K562 (cell line): ENCODE results near the gene PHKA2. TPM values are rescaled to one million over a fixed set of nuclear protein-coding genes. Genes with fewer than 3 reads are reported as not detected.

Experiments used
- ATAC-seq: fragments of 200-7000 bp; cut with Tn5 transposase; 3 replicates; pipeline ENCODE4 v1.9.1; 2020; ENCODE audit warnings: moderate library complexity
- BruUV-seq: library from RNA; stranded (reverse); fragments of 400-500 nt; replicated peaks from 2 replicates; lab custom pipeline; 2021; lab: Mats Ljungman, UMichigan
- CTCF ChIA-PET: fragments of 300-600 bp; formaldehyde crosslinking; extraction: SDS; loops from one replicate; lab custom pipeline; 2021; ENCODE audit warnings: low intra/inter-chr PET ratio; lab: Yijun Ruan, JAX
- POLR2A ChIA-PET: fragments of 300-600, 350-650 bp; sonication (Branson Sonifier 250); formaldehyde crosslinking; extraction: SDS; loops from one replicate; lab custom pipeline; 2021; ENCODE audit warnings: antibody characterized with exemption, inconsistent platforms; lab: Yijun Ruan, JAX
- DNase-seq, 4 experiments: peaks; one replicate each; pipeline versions ENCODE4 v3.0.0 to v3.0.0-alpha.2; 2011 to 2018; ENCODE audit warnings: low spot score in 3 of 4, mixed read lengths in 3 of 4; ENCODE audit errors: extremely low read depth in 1 of 4
- FAIRE-seq: peaks from 2 replicates; lab custom pipeline; 2011; peaks lifted over from hg19 to GRCh38; lab: Jason Lieb, UNC
- H2AFZ ChIP-seq: 2 replicates; pipeline ENCODE4 v1.6.0; 2011; ENCODE audit warnings: low read depth, low read length, control low read depth, inconsistent platforms
- H3K27ac ChIP-seq: fragments of 200-600 bp; 3 replicates; pipeline ENCODE4 v1.8.0; 2011; ENCODE audit warnings: low read depth, mild to moderate bottlenecking, control low read depth, inconsistent platforms, low read length, moderate library complexity, mixed read lengths; ENCODE audit errors: extremely low read depth
- H3K27me3 ChIP-seq, 2 experiments: fragments of 300-600 bp in 1 of 2; 2 replicates in 1 of 2; 3 replicates in 1 of 2; pipeline versions ENCODE4 v1.6.0 to v1.8.0; 2011; ENCODE audit warnings: inconsistent platforms in 2 of 2, low read length in 2 of 2, mild to moderate bottlenecking in 1 of 2, mixed read lengths in 1 of 2, moderate library complexity in 1 of 2; ENCODE audit not compliant: control insufficient read depth in 2 of 2, insufficient read depth in 2 of 2
- H3K36me3 ChIP-seq: fragments of 300-600 bp; 3 replicates; pipeline ENCODE4 v1.8.0; 2011; ENCODE audit warnings: mild to moderate bottlenecking, low read length, inconsistent platforms; ENCODE audit not compliant: control insufficient read depth, insufficient read depth
- H3K4me1 ChIP-seq, 2 experiments: fragments of 200-600 bp in 1 of 2; replicated peaks in 1 of 2; 2 replicates in 1 of 2; 3 replicates in 1 of 2; pipeline versions ENCODE4 v1.5.1 to v1.8.0; 2011; ENCODE audit warnings: inconsistent platforms in 2 of 2, low read length in 2 of 2, mild to moderate bottlenecking in 1 of 2, mixed read lengths in 1 of 2, moderate library complexity in 1 of 2; ENCODE audit not compliant: control insufficient read depth in 2 of 2, insufficient read depth in 2 of 2
- H3K4me2 ChIP-seq: 2 replicates; pipeline ENCODE4 v1.6.1; 2011; ENCODE audit warnings: low read length, control low read depth, inconsistent platforms, mixed read lengths; ENCODE audit not compliant: insufficient read depth
- H3K4me3 ChIP-seq: fragments of 200-600 bp; sonication (generic), shearing (Covaris generic); 2 replicates; pipeline ENCODE4 v1.5.1; 2016; ENCODE audit warnings: control low read depth, inconsistent platforms
- H3K79me2 ChIP-seq: fragments of 200-600 bp; 3 replicates; pipeline ENCODE4 v1.8.0; 2011; ENCODE audit warnings: low read length, inconsistent platforms; ENCODE audit not compliant: control insufficient read depth, insufficient read depth
- H3K9ac ChIP-seq, 2 experiments: 2 replicates each; pipeline versions ENCODE4 v1.6.0 to v1.6.1; 2011; ENCODE audit warnings: low read depth in 2 of 2, low read length in 2 of 2, control low read depth in 1 of 2, inconsistent platforms in 1 of 2, mild to moderate bottlenecking in 1 of 2, mixed read lengths in 1 of 2; ENCODE audit not compliant: insufficient read depth in 1 of 2
- H3K9me1 ChIP-seq: one replicate; pipeline ENCODE4 v1.6.0; 2011; ENCODE audit warnings: inconsistent platforms, mild to moderate bottlenecking, low read length, moderate library complexity; ENCODE audit not compliant: control insufficient read depth, insufficient read depth
- H3K9me3 ChIP-seq: replicated peaks from 2 replicates; pipeline ENCODE4 v1.5.1; 2011; ENCODE audit warnings: low read depth, low read length, inconsistent platforms; ENCODE audit not compliant: control insufficient read depth, insufficient read depth
- H4K20me1 ChIP-seq: replicated peaks from 2 replicates; pipeline ENCODE4 v1.6.1; 2011; ENCODE audit warnings: low read length, inconsistent platforms, mixed read lengths; ENCODE audit not compliant: control insufficient read depth, insufficient read depth
- BRCA1 ChIP-seq, 2 experiments: fragments of 450-650 bp in 1 of 2; sonication (generic) in 1 of 2; formaldehyde crosslinking in 1 of 2; IDR thresholded peaks; 2 replicates each; pipeline versions ENCODE4 v1.5.0 to v1.6.1; 2017 to 2020; ENCODE audit warnings: mild to moderate bottlenecking in 1 of 2, missing genetic modification reagents in 1 of 2
- ELK3 ChIP-seq: fragments of 450-650 bp; formaldehyde crosslinking; IDR thresholded peaks from 2 replicates; pipeline ENCODE4 v1.4.0; 2020; ENCODE audit warnings: mild to moderate bottlenecking
- GATAD2A ChIP-seq: fragments of 450-650 bp; IDR thresholded peaks from 2 replicates; pipeline ENCODE4 v1.6.1; 2017
- L3MBTL2 ChIP-seq: fragments of 450-650 bp; IDR thresholded peaks from 2 replicates; pipeline ENCODE4 v1.6.1; 2016; ENCODE audit warnings: mild to moderate bottlenecking, moderate library complexity
- POU5F1 ChIP-seq: fragments of 150-350 bp; IDR thresholded peaks from 2 replicates; pipeline ENCODE4 v1.6.1; 2014; ENCODE audit warnings: borderline replicate concordance, low read length, low read depth, mild to moderate bottlenecking; ENCODE audit not compliant: partially characterized antibody
- TAF1 ChIP-seq: IDR thresholded peaks from 2 replicates; pipeline ENCODE4 v1.6.1; 2011; ENCODE audit warnings: mild to moderate bottlenecking, low read length, moderate library complexity; ENCODE audit not compliant: insufficient read depth, control insufficient read depth, severe bottlenecking; ENCODE audit errors: extremely low read depth
- TRIM24 ChIP-seq, 2 experiments: fragments of 450-650 bp; IDR thresholded peaks; 2 replicates each; pipeline ENCODE4 v1.6.1; 2016
- ZNF561 ChIP-seq: fragments of 450-650 bp; formaldehyde crosslinking; conservative IDR thresholded peaks from 2 replicates; pipeline ENCODE4 v1.4.0; 2020; ENCODE audit warnings: mild to moderate bottlenecking, moderate library complexity
- ZNF695 ChIP-seq: fragments of 450-650 bp; formaldehyde crosslinking; IDR thresholded peaks from 2 replicates; pipeline ENCODE4 v1.4.0; 2020; ENCODE audit warnings: mild to moderate bottlenecking, moderate library complexity
- WGBS: fragments of 100-300 bp; shearing (Covaris generic); methylation state at CpG from one replicate; pipeline ENCODE4 v1.1.6; 2016; ENCODE audit warnings: low coverage, mixed read lengths; ENCODE audit not compliant: insufficient coverage; ENCODE audit errors: missing lambda C conversion rate; 5-methylcytosine and 5-hydroxymethylcytosine counted together
- in situ Hi-C: fragments of 300-500 bp; cut with MboI; formaldehyde crosslinking; loops from 4 replicates; pipeline ENCODE4 v1.15.0; 2018; ENCODE audit warnings: inconsistent platforms, mixed read lengths
- intact Hi-C: fragments of 100-400 bp; cut with micrococcal nuclease; formaldehyde crosslinking; loops from 2 replicates; pipeline ENCODE4 v1.14.2; 2022
- polyA plus RNA-seq, 8 experiments: library from polyadenylated mRNA; depleted of rRNA in 4 of 8; stranded (reverse) in 5 of 8; unstranded in 3 of 8; fragments of >200 nt; fragmentation: Nextera tagmentation in 2 of 8; fragmentation: Illumina TruSeq in 1 of 8; extraction: Ambion mirVana in 2 of 8; extraction: Trizol in 1 of 8; gene quantifications; 2 replicates each; pipeline versions ENCODE4 v1.2.1 to v1.2.3, GENCODE V29; 2011 to 2014; ENCODE audit warnings: inconsistent platforms in 1 of 8, missing spikeins in 1 of 8
- total RNA-seq, 7 experiments: library from RNA; depleted of rRNA in 6 of 7; stranded (reverse); fragments of >200 nt in 6 of 7; fragmentation: Illumina TruSeq in 2 of 7; extraction: Trizol in 2 of 7; gene quantifications; 2 replicates each; pipeline versions ENCODE4 v1.2.1 to v1.2.3, GENCODE V29; 2011 to 2021; ENCODE audit warnings: low replicate concordance in 1 of 7
- TF ChIP-seq, protein P1 (sequence below): fragments of 250-450 bp; sonication (Bioruptor Pico); IDR thresholded peaks from 2 replicates; pipeline ENCODE4 v1.9.0; 2021; ENCODE audit warnings: mild to moderate bottlenecking, inconsistent platforms

Gene PHKA2
- total and polyA plus RNA-seq, 9 of the 15 experiments (the other 6 are each of a cell fraction or from before 2014, with no cell fraction given): 2.8 to 33.1 (median 20.3) TPM

GRCh38 chrX:18917831-18918230, 66.1 kb downstream of the PHKA2 start:
- intact Hi-C loops: no loop called here
- CTCF ChIA-PET: no interaction called here
- DNase-seq (no peak), ATAC-seq (no peak), FAIRE-seq (no peak)
- Histone ChIP-seq H3K9me1 (no peaks in the 10 kb centered on the region), H3K79me2 (no peaks in the 10 kb centered on the region), H2AFZ (no peak overlapping the region), H3K4me2 (no peak overlapping the region), H3K27me3 (no peaks in the 10 kb centered on the region), H3K4me1 (no peaks in the 10 kb centered on the region), H3K36me3 (peaks cover 32% of the 10 kb centered on the region), H4K20me1 (no peaks in the 10 kb centered on the region), H3K27ac (no peak overlapping the region), H3K9ac (no peak overlapping the region), H3K9me3 (no peaks in the 10 kb centered on the region), H3K4me3 (no peak overlapping the region)
- POLR2A ChIA-PET: no interaction called here
- 99% methylated on average over 6 of the region's 7 CpGs for WGBS
- in situ Hi-C loops: loop anchor here (10.0 kb wide), 1 partner anchor 523 kb away; no protein-coding TSS in a partner anchor
- BruUV-seq: no TSS peak
- TF ChIP-seq GATAD2A (no peak), TAF1 (no peak), TRIM24 (IDR thresholded peaks at IDR 0.05) (no peak)

GRCh38 chrX:18906286-18906685, 77.6 kb downstream of the PHKA2 start:
- in situ Hi-C loops (no loop called here), intact Hi-C loops (loop anchor here (10.0 kb wide), 1 partner anchor 511 kb away; no protein-coding TSS in a partner anchor)
- Histone ChIP-seq H2AFZ (no peak overlapping the region), H4K20me1 (no peaks in the 10 kb centered on the region), H3K36me3 (peaks cover 38% of the 10 kb centered on the region; the same call in 2 of the 3 replicates), H3K9me3 (no peaks in the 10 kb centered on the region), H3K9ac (no peak overlapping the region), H3K4me1 (no peaks in the 10 kb centered on the region), H3K4me3 (no peak overlapping the region), H3K79me2 (no peaks in the 10 kb centered on the region), H3K4me2 (no peak overlapping the region), H3K9me1 (no peaks in the 10 kb centered on the region), H3K27me3 (no peaks in the 10 kb centered on the region), H3K27ac (no peak overlapping the region)
- CTCF ChIA-PET: no interaction called here
- BruUV-seq: no TSS peak
- DNase-seq (no peak), FAIRE-seq (no peak), ATAC-seq (no peak)
- TF ChIP-seq POU5F1 (no peak), ZNF561 (no peak), BRCA1 (IDR thresholded peaks at IDR 0.05) (no peak), BRCA1 (CRISPR knock-in tag; IDR thresholded peaks at IDR 0.05) (no peak), ELK3 (CRISPR knock-in tag) (no peak), ZNF695 (no peak), L3MBTL2 (no peak)
- TF ChIP-seq, protein P1, sequence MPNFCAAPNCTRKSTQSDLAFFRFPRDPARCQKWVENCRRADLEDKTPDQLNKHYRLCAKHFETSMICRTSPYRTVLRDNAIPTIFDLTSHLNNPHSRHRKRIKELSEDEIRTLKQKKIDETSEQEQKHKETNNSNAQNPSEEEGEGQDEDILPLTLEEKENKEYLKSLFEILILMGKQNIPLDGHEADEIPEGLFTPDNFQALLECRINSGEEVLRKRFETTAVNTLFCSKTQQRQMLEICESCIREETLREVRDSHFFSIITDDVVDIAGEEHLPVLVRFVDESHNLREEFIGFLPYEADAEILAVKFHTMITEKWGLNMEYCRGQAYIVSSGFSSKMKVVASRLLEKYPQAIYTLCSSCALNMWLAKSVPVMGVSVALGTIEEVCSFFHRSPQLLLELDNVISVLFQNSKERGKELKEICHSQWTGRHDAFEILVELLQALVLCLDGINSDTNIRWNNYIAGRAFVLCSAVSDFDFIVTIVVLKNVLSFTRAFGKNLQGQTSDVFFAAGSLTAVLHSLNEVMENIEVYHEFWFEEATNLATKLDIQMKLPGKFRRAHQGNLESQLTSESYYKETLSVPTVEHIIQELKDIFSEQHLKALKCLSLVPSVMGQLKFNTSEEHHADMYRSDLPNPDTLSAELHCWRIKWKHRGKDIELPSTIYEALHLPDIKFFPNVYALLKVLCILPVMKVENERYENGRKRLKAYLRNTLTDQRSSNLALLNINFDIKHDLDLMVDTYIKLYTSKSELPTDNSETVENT (CRISPR knock-in tag): no peak
- POLR2A ChIA-PET: interaction anchor here (1.2 kb wide), 1 partner anchor 26 kb away, joined by 5 read pairs; no protein-coding TSS in a partner anchor
- 98% methylated on average over 7 of the region's 12 CpGs for WGBS
